NCI-H2081 (cell line): ENCODE data around the gene TTN.
"Not testable (repeated sequence)": the region's sequence is repeated elsewhere in the genome, so short reads cannot be mapped to it uniquely, and the experiment has no call there.

Source experiments
- DNase-seq, 2 experiments: peaks; one replicate each; lab custom pipeline; 2025; lab: John Stamatoyannopoulos, UW

TTN gene

DNA sequence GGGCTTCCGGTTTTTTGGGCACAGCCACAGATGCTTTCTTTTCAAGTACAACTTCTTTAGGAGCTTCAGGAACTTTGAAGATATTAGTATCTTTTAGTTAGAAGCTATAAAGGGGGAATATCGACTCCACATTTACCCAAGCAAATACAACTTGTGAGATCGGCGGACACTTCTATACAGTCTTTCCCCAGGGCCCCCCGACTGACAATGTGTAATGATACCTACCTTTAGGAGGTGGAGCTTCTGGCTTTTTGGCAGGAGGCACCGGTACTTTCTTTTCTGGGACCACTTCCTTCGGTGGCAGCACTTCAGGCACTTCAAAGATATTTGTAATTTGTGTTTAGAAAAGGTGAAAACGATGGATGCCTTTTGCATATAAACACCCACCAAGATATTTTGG, 148.7 kb downstream of the TTN start:
- DNase-seq: not testable (repeated sequence)

- DNase-seq: no peak
Observed at GRCh38 chr2:178650554-178650953, 156.7 kb downstream of the TTN start.

- no peak for DNase-seq
Observed at GRCh38 chr2:178644919-178645318, 162.3 kb downstream of the TTN start.

DNA sequence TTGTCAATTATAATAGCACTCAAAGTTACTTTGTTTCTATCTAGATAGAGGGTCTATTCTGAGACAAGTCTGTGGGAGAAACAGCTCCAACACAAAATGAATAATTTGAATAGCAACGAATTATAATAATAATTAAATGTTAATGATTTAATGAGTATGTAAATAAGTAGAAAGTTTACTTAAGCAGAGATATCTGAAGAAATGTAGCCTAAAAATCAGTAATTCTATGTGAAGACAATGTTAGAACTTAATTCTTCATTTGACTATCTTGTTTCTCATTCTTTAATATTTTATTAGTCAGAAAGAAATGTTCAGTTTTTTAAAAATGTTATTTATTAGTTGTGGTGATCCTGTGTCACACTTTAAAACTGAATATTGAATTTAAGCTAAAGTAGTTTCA, 165.7 kb downstream of the TTN start:
- no peak for DNase-seq

- DNase-seq: no peak
Observed at GRCh38 chr2:178635897-178636296, 171.3 kb downstream of the TTN start.

DNA sequence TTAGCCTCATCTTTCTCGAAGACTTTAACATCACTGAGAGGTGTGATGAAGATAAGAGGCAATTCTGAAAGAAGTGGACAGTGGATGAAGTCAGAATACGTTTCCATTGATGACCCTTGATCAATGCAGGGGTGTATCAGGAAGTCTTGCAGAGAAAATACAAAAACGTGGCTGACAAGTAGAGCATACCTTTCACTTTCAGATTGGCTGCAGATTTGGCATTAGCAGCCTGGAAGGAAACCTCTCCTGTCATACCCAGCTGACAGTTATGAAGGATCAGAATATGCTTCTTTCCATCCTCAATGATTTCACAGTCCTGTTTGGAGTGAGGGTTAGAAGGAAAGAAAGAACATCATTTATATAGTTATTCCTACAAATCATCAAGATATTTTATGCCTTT, 174.5 kb downstream of the TTN start:
- DNase-seq: no peak

- no peak for DNase-seq
Observed at GRCh38 chr2:178630581-178630980, 176.6 kb downstream of the TTN start.

DNA sequence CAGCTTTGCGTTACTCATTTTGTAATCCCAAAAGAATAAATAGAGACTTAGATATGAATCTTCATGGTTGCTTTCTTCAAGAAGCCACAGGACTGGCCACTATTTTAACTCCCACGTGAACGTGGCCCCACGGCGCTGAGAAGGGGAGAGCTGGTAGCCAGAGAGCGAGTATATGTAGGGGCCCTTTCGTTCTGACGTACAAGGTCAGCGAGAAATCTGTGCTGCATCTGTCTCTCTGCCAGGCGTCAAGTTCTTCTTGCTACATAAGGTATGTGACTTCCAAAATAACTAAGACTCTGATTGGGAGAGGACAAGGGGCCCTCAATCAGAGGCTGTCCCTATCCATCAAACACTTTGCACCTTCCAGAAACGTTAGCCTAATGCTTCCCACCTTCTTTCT, 177.8 kb downstream of the TTN start:
- DNase-seq: no peak

- no peak for DNase-seq
Observed at GRCh38 chr2:178628605-178629004, 178.6 kb downstream of the TTN start.

DNA sequence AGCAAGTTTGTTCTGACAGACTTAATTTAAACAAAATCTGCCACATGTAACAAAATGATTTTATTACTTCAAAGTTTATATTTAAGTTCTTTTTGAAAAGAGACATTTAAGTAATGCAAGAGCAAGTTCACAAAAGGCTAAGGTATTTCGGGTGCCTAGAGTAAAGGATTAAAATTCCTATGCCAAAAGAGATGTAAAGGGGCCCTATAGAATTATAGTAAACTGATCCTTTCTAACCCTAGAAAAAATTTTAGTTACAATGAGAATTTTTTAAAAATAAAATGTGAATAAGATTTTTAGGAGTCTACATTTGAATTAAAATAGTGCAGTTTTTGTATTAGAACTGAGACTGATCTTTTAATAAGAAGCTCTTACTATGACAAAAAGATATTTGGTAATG, 179.8 kb downstream of the TTN start:
- DNase-seq: no peak

GRCh38 chr2:178615969-178616368, 191.3 kb downstream of the TTN start:
- DNase-seq: no peak

DNA sequence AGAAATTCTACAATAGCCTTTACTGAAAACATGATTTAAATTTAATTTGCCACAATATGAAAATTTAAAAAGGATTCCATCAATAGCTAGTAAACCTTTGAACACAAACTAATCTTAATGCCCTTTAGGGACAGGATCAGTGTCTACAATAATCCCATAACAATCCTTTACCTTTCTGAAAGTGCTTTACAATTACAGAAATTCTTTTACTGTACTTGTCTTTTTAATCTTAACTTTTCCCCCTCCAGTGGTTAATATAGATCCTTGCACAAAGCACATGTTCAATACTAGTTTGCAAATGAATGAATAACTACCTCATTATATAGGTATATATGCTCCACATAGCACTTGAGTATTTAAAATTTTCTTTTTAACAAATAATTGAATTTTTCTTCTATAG, 204.3 kb downstream of the TTN start:
- DNase-seq: no peak

DNA sequence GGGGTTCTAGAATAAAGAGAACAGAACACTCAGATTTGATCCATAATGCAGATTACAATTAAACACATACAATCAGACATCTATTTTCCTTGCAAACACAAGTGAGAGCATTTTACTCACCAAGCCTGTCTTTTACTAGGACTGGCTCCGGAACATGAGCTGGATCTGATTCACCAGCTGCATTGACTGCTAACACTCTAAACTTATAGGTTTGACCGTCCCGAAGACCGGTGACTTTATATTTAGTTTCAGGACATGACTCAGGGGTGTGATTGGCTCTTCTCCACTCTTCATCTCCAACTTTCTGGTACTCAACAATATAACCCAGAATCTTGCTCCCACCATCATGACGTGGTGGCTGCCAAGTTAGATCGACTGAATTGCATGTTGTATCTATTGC, 214.6 kb downstream of the TTN start:
- DNase-seq: no peak

GRCh38 chr2:178589335-178589734, 217.9 kb downstream of the TTN start:
- no peak for DNase-seq

DNA sequence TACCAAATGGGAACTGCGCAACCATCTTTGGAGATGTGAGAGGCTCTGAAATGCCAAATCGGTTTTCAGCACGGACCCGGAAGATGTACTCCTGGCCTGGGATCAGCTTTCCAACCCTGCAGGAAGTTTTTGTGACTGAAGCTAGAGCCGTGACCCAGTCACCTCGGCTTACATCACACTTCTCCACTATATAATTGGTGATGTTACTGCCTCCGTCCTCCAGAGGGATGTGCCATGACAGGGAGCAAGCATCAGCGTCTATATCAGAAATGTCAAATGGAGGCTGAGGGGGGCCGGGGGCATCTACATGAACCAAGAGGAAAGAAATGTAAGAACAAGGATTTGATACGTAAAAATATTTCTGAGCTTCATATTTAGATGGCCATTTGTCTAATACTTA, 222.6 kb downstream of the TTN start:
- DNase-seq: no peak

GRCh38 chr2:178579006-178579405, 228.2 kb downstream of the TTN start:
- DNase-seq: no peak

- no peak for DNase-seq
Observed at GRCh38 chr2:178574789-178575188, 232.4 kb downstream of the TTN start.

DNA sequence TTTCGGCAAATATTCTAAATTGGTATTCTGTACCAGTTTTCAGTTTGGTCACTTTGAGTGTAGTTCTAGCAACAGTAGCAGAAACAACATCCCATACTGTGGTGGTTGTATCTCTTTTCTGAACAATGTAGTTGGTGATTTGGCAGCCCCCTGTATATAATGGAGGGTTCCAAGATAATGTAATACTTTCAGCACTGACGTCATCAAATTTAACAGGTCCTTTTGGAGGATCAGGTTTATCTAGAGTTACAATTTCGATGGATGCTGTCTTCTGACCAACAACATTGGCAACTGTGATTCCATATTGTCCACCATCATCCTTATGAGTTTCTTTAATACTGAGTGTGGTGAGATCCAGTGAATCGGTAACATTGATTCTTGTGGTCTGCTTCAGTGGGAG, 239.0 kb downstream of the TTN start:
- DNase-seq: no peak

DNA sequence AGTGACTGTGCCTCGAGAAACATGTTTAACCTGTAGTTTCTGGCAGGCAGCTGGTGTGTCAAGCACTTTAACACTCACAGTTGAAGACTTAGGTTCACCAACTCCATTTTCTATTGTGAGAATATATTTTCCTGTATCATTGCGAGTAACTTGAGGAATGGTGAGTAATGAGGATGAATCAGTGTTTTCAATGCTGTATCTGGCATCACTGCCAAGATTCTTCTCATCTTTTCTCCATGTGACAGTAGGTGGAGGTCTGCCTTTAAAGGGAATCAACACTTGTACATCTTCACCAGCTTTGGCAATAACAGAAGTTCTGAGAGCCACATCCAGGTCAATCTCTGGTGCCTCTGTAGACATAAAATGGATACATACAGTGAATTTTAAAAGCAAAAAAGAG, 254.2 kb downstream of the TTN start:
- DNase-seq: no peak

- no peak for DNase-seq
Observed at GRCh38 chr2:178550352-178550751, 256.9 kb downstream of the TTN start.

DNA sequence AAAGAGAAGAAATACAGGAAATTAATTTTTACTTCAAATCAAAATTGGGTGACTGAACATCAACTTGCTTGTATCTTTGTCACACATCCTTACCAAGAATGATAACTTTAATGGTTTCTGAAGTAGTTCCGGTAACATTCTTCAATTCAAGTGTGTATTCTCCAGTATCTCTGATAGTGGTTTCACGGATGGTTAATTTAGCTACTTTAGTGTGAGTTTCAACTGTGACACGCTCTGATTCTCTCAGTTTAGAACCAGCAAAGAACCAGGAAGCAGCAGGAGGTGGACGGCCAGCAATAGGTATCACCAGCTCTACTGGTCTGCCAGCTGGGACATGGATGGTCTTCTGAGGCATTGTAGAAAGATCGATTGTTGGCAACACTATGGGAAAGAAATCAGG, 264.7 kb downstream of the TTN start:
- no peak for DNase-seq

GRCh38 chr2:178542161-178542560, 265.1 kb downstream of the TTN start:
- DNase-seq: no peak

GRCh38 chr2:178536037-178536436, 271.2 kb downstream of the TTN start:
- DNase-seq: no peak

GRCh38 chr2:178531168-178531567, 276.1 kb downstream of the TTN start:
- no peak for DNase-seq

DNA sequence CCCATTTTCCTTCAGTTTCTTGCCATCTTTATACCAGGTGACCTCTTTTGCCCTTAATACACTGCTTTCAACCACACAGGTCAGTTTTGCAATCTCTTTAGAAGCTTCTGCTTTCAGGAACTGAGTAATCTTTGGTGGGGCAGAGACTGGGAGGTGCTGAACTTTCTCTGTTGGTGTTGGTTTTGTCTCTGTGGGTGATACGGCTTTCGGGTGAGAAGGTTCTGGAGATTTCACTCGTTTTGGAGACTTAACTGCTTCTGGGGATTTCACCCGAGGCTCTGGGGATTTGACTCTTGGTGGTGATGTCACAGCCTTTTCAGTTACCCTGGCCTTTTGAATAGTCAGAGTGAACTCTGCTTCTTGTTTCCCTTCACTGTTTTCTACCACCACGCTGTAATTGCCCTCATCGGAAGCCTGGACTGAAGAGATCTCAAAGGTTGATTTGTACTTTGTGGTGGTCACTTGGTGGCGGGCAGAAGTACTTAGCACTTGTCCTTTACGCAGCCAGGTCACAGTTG, 276.5 kb downstream of the TTN start:
- no peak for DNase-seq
